GM21825 (cell line): ENCODE results near the gene TMEM158.

Source experiments
- ATAC-seq: cut with Tn5 transposase; IDR thresholded peaks from one replicate; pipeline ENCODE4 v1.9.1; 2021; ENCODE audit warnings: mild to moderate bottlenecking, moderate library complexity; ENCODE audit not compliant: unreplicated experiment

TMEM158 gene

DNA sequence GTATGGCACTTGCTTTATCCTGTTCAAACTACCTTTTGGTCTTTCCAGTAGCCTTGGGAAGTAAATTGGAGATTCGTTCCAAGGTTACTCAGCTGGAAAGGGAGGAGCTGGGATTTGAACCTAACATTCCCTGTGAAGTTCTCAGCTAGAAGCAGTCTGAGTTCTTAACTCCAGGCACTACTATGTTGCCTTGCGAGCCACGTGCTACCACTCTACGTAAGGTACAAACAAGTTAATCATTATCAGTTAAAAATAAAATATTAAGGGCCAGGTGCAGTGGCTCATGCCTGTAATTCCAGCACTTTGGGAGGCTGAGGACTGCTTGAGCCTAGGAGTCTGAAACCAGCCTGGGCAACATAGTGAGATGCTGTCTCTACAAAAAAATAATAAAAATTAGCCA is 49.2 kb downstream of the TMEM158 start:
- no peak for ATAC-seq
